Activated CD8-positive, alpha-beta T cell treated with anti-CD3 and anti-CD28 coated beads, Interleukin-2, amount 10 ng/mL, durations not matched to agents 7 days and 5 days (primary cell): ENCODE data around the gene SON. TPM values are rescaled to one million over a fixed set of nuclear protein-coding genes. Genes with fewer than 3 reads are reported as not detected.
"Not testable (repeated sequence)": the region's sequence is repeated elsewhere in the genome, so short reads cannot be mapped to it uniquely, and the experiment has no call there.

Experiments used
- ATAC-seq: fragments of 150-1000 bp; cut with Tn5 transposase; one replicate; pipeline ENCODE4 v1.10.0; 2021; ENCODE audit warnings: moderate library complexity
- CTCF ChIA-PET: fragments of 350-600 bp; sonication (Branson Sonifier 250); formaldehyde crosslinking; loops from one replicate; lab custom pipeline; 2021; ENCODE audit warnings: antibody characterized with exemption; lab: Charles Lee
- POLR2A ChIA-PET: fragments of 350-600 bp; sonication (Branson Sonifier 250); formaldehyde crosslinking; loops from one replicate; lab custom pipeline; 2021; ENCODE audit warnings: antibody characterized with exemption; lab: Charles Lee
- DNase-seq: peaks from one replicate; pipeline ENCODE4 v3.0.0-alpha.2; 2020
- H3K27ac Mint-ChIP-seq: one replicate; pipeline ENCODE4 v1.8.0; 2021; ENCODE audit warnings: mild to moderate bottlenecking, mixed read lengths
- H3K27me3 Mint-ChIP-seq: one replicate; pipeline ENCODE4 v1.8.0; 2021; ENCODE audit warnings: low read depth, mixed read lengths
- H3K36me3 Mint-ChIP-seq: one replicate; pipeline ENCODE4 v1.8.0; 2021; ENCODE audit warnings: low read depth, mixed read lengths
- H3K4me1 Mint-ChIP-seq: one replicate; pipeline ENCODE4 v1.8.0; 2021; ENCODE audit warnings: low read depth, mixed read lengths
- H3K4me3 Mint-ChIP-seq: one replicate; pipeline ENCODE4 v1.8.0; 2021; ENCODE audit warnings: mild to moderate bottlenecking, mixed read lengths
- H3K9me3 Mint-ChIP-seq: one replicate; pipeline ENCODE4 v1.8.0; 2022; ENCODE audit warnings: mixed read lengths; ENCODE audit not compliant: insufficient read depth
- total RNA-seq, 2 experiments: library from RNA; stranded (reverse); gene quantifications; one replicate each; pipeline ENCODE4 v1.2.3, GENCODE V29; 2021

Gene SON
- total RNA-seq, 2 experiments from 2014 or later = 284 to 285 TPM

DNA sequence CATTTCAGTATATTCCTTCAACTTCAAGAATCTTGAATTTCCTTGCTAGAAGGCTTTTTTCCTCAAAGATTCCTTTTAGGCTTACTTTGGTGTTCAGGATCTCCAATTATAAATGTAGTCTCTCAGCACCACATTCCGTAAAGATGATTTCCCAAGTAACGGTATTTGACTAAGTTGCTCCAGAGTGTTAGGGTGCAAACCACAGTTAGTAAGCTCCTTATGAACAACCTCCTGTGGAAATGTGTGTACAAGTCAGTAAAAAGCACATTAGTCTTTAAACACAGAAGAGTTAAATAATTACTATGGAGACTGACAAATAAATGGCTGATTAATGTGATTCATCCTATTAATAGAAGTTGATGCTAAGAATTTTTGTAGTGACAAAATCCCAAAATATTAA lies 35.4 kb downstream of the SON start:
- H3K27ac Mint-ChIP-seq = no peak overlapping the region
- ChIA-PET POLR2A (interaction anchor here (0.7 to 1.5 kb wide), 2 partner anchors 10 to 42 kb away, joined by 3 to 7 read pairs; partner anchors contain the start of gene DONSON), CTCF (interaction anchor here (2.4 kb wide), 1 partner anchor 28 kb away, joined by 6 read pairs; no protein-coding TSS in a partner anchor)

DNA sequence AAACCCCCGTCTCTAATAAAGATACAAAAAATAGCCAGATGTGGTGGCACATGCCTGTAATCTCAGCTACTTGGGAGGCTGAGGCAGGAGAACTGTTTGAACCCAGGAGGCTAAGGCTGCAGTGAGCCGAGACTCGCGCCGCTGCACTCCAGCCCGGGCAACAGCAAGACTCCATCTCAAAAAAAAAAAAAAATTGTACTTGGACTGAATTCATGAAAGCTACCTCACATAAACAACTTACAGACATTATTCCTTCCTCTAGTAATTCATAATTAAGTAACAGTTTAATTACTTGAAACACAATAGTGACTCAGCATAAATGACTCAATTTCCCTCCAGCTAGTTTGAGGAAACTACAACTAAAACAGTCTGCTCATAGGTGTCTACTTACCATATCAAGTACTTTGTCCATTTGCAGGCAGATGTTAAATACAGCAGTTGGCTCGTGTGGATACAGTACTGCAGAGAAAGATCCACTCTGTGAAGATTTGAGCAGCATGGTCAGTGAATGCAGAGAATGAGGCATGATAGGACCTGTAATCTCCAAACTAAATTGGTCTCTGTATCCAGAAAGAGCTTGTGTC lies 36.2 kb downstream of the SON start:
- Mint-ChIP-seq H3K4me1 (peaks cover 9% of the 10 kb centered on the region), H3K9me3 (no peaks in the 10 kb centered on the region), H3K27ac (peak overlapping the region; percentile 39), H3K36me3 (peaks cover 59% of the 10 kb centered on the region), H3K27me3 (no peaks in the 10 kb centered on the region), H3K4me3 (no peak overlapping the region)
- no peak for DNase-seq
- ChIA-PET POLR2A (interaction anchor here (1.2 kb wide), 1 partner anchor 28 kb away, joined by 4 read pairs; no protein-coding TSS in a partner anchor), CTCF (interaction anchor here (2.4 kb wide), 1 partner anchor 27 kb away, joined by 6 read pairs; no protein-coding TSS in a partner anchor)
- no peak for ATAC-seq

More for the DNA sequence above, 35.4 kb downstream of the SON start:
- no peak for ATAC-seq
- Mint-ChIP-seq H3K4me3 (no peak overlapping the region), H3K36me3 (peaks cover 64% of the 10 kb centered on the region), H3K4me1 (peaks cover 9% of the 10 kb centered on the region), H3K9me3 (no peaks in the 10 kb centered on the region), H3K27me3 (no peaks in the 10 kb centered on the region)
- no peak for DNase-seq

DNA sequence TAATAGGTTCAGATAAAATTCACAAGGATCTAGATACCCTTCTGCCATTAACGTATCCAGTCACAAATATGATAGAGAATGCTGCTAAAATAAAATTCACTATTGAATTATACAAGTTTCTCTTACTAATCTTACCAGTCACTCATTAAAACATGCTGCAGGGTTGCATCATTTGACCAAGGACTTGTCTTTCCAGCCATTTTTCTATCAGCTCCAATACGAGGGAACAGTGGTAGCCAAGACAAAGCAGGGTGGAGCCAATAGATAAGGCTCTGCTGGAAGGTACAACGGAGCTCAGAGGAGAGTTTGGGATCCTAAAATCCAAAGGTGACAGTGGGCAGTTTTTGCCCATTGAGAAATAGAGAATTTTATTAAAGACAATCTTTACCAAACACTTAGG lies 41.6 kb downstream of the SON start:
- ChIA-PET POLR2A (no interaction called here), CTCF (interaction anchor here (2.5 kb wide), 1 partner anchor 21 kb away, joined by 22 read pairs; no protein-coding TSS in a partner anchor)
- no peak overlapping the region for H3K27ac Mint-ChIP-seq
- no peak overlapping the region for H3K4me3 Mint-ChIP-seq
- no peaks in the 10 kb centered on the region for H3K27me3 Mint-ChIP-seq
- peaks cover 45% of the 10 kb centered on the region for H3K36me3 Mint-ChIP-seq
- no peaks in the 10 kb centered on the region for H3K9me3 Mint-ChIP-seq
- ATAC-seq = no peak
- peaks cover 24% of the 10 kb centered on the region for H3K4me1 Mint-ChIP-seq
- DNase-seq = no peak

DNA sequence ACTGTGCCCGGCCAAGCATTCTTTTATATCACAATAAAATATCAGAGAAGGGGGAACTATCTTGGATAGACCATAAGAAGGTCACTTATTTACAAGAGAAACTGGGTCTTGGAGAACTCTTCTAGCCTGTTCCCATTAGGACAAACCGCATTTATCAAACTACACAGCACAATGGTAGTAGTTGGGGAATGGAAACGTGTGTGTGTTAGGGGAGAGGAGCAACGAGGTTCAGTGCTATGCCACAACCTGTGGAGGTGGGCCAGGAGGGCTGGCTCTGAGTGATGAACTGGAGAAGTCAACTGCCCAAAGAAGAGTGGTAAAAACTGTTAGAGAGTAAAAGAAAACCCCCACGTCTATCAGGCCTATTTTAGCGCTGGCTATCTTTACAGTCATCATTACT lies 44.1 kb downstream of the SON start:
- Mint-ChIP-seq H3K27me3 (no peaks in the 10 kb centered on the region), H3K4me1 (peaks cover 26% of the 10 kb centered on the region), H3K9me3 (no peaks in the 10 kb centered on the region), H3K36me3 (peaks cover 37% of the 10 kb centered on the region), H3K27ac (no peak overlapping the region), H3K4me3 (peak overlapping the region; percentile 91)
- no peak for DNase-seq
- ChIA-PET CTCF (interaction anchor here (1.2 kb wide), 1 partner anchor 19 kb away, joined by 12 read pairs; no protein-coding TSS in a partner anchor), POLR2A (no interaction called here)
- ATAC-seq = no peak

DNA sequence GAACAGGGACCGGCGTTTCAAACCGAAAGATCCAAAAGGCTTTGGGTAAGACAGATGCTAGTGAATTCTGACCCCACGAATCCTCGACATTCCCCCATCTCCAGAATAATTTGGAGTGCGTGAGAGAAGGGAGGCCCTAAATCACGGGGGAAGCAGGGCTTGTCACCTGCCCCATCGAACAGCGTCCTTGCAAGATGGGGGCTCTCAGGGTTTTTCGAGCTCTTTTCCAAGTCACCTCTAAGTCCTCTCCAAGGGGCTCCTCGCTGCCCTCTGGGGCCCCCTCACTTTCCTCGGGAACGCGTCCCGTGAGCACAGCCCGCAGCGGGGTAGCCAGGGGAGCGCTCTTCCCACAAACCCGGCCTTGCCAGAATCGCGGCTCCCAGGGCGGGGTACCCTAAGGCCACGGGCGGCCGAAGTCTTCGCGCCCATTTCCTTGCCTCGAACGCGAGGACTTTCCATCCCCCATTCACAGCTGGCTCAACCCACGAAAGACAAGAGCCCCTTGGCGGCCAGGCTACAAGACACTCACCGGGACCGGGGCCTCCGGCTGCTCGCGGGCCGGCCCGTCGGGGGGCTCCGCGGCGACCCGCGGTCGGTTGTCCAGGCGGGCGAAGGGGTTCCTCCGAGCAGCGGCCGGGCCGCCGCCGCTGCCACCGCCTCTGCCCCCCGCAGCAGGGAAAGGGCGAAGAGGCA lies 45.1 kb downstream of the SON start:
- DNase-seq (peak; percentile 53), ATAC-seq (peak; percentile 18)
- H3K36me3 Mint-ChIP-seq = peaks cover 28% of the 10 kb centered on the region
- ChIA-PET CTCF (interaction anchor here (0.8 to 5.2 kb wide), 9 partner anchors 12 to 391 kb away, joined by 3 to 74 read pairs (median 3); partner anchors contain the start of genes GART and SON), POLR2A (interaction anchor here (0.9 to 2.5 kb wide), 11 partner anchors 9 to 108 kb away, joined by 3 to 13 read pairs (median 6); partner anchors contain the start of genes GART, SON and TMEM50B)
- peaks cover 26% of the 10 kb centered on the region for H3K4me1 Mint-ChIP-seq
- H3K4me3 Mint-ChIP-seq = peak overlapping the region; percentile 91
- no peaks in the 10 kb centered on the region for H3K9me3 Mint-ChIP-seq
- peak overlapping the region; percentile 87 for H3K27ac Mint-ChIP-seq
- no peaks in the 10 kb centered on the region for H3K27me3 Mint-ChIP-seq

DNA sequence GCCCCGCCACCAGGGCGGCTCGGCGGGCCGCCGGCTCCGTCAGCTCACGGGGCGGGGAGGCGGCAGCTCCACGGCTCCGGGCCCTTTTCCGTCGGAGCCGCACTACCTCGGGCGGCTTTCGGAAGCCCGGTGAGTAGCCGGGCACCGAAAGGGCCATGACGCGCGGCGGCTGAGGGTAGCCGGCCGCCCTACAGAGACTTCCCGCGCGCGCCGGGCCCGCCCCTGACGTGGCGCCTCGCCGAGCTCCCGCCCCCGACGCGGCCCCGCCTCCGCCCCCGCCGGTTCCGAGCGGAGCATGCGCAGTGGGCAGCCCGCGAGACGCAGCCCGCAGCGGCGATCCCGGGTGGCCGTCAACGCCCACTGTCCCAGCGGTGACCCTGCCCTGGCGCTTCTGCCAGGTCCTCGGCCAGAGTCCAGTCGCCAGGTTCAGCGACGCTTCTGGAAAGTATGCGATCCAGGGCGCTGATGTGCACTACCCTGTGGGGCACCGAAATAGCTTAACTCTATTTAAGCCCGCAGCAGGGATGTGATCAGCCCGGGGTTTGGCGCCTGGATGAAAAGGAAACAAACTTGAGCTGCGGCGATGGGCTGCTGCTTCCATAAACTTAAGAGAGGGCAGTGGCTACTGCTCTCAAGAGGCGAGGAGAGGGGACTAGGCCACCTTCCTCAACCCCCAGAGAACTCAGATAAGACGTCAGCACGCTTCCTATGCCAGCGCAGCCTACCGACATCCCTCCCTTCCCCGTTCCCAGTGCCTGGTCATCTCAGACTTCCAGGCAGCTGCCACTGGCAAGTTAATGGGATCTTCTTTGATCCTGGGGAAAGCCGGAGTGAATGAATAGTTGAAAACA lies 45.9 kb downstream of the SON start, which contains the start of gene DONSON:
DONSON (minus strand) TSS at position 200 of the 851 bp plus-strand sequence; CDS start at position 157, 43 bp downstream.
- ChIA-PET CTCF (interaction anchor here (0.8 to 5.2 kb wide), 11 partner anchors 11 to 392 kb away, joined by 3 to 74 read pairs (median 3); partner anchors contain the start of genes GART and SON), POLR2A (interaction anchor here (1.0 to 2.5 kb wide), 10 partner anchors 8 to 109 kb away, joined by 3 to 13 read pairs (median 6); partner anchors contain the start of genes GART, SON and TMEM50B)
- H3K4me1 Mint-ChIP-seq = peaks cover 26% of the 10 kb centered on the region
- H3K27me3 Mint-ChIP-seq = no peaks in the 10 kb centered on the region
- H3K36me3 Mint-ChIP-seq = peaks cover 30% of the 10 kb centered on the region
- peak within 1 kb of the TSS; percentile 89 for H3K27ac Mint-ChIP-seq
- ATAC-seq (peak; percentile 96), DNase-seq (peak; percentile 88)
- peak within 1 kb of the TSS; percentile 91 for H3K4me3 Mint-ChIP-seq
- no peaks in the 10 kb centered on the region for H3K9me3 Mint-ChIP-seq

DNA sequence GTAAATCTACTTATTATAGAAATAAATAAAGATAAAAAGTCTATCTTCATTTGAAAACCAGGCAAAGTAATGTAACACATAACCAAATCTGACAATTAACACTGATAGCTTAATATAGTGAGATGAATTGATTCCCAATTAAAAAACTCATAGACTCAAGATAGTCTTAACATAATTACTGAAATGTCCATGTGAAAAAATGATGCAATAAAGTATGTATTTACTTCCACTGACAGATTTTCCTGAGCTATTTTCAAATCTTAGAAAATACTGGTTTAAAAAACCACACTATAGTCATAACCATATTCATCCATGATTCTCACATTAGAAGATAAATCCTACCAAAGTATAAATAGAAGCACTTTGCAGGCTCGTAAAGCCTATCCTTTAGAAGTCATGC lies 55.2 kb downstream of the SON start:
- Mint-ChIP-seq H3K9me3 (no peaks in the 10 kb centered on the region), H3K4me1 (no peaks in the 10 kb centered on the region), H3K4me3 (no peak overlapping the region), H3K36me3 (peaks cover 29% of the 10 kb centered on the region), H3K27ac (no peak overlapping the region), H3K27me3 (no peaks in the 10 kb centered on the region)
- DNase-seq = no peak
- ATAC-seq = no peak
- ChIA-PET POLR2A (no interaction called here), CTCF (no interaction called here)

DNA sequence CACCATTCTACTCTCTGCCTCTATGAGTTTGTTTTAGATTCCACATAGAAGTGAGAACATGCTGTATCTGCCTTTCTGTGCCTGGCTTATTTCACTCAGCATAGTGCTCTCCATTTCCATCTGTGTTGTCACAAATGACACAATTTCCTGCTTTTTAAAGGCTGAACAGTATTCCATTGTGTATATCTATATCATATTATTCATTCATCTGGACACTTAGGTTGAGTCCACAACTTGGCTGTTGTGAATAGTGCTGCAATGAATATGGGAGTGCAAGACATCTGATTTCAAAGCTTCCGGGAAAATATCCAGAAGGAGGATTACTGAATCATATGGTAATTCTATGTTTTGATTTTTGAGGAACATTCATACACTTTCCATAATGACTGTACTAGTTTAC lies 65.7 kb downstream of the SON start:
- H3K9me3 Mint-ChIP-seq = no peaks in the 10 kb centered on the region
- ChIA-PET CTCF (no interaction called here), POLR2A (interaction anchor here (0.6 kb wide), 1 partner anchor 377 kb away, joined by 3 read pairs; no protein-coding TSS in a partner anchor)
- peaks cover 6% of the 10 kb centered on the region for H3K36me3 Mint-ChIP-seq
- H3K4me1 Mint-ChIP-seq = peaks cover 4% of the 10 kb centered on the region
- H3K27me3 Mint-ChIP-seq = no peaks in the 10 kb centered on the region
- ATAC-seq (no peak), DNase-seq (no peak)
- no peak overlapping the region for H3K27ac Mint-ChIP-seq
- no peak overlapping the region for H3K4me3 Mint-ChIP-seq

DNA sequence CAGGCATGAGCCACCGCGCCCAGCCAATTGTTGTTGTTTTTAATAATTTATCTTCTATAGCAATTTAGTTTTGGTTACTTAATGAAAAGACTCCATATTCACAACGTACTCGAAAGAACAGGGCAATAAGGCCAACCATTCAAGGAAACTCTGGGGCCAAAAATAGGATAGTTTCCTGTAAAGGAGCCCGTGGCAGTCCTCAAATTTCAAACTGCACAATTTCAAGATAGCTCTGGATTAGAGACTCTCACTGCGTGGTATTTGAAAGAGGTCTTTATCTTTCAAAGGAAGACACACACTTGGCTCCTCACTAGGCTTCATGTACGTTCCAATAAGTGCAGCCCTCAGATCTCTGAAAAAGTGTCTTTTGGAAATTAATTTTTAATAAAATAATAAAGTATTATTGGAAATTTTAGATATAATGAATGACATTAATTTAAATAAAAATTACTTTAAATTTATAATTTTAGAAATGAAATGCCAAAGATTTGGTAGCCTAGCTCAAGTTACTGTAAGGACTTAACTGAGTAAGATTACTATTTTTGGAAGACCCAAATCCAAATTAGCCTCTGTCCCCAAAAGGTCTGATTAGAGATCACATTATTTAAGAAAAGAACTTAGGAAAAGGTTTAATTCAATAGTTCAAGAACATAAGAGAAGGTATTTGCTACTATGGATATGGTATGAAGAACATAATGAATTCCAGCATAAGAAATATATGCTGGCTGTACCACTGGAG lies 68.3 kb downstream of the SON start:
- no peak for ATAC-seq
- POLR2A ChIA-PET = no interaction called here
- H3K27me3 Mint-ChIP-seq = no peaks in the 10 kb centered on the region
- no peaks in the 10 kb centered on the region for H3K4me1 Mint-ChIP-seq
- H3K27ac Mint-ChIP-seq = no peak overlapping the region
- H3K9me3 Mint-ChIP-seq = no peaks in the 10 kb centered on the region
- peaks cover 5% of the 10 kb centered on the region for H3K36me3 Mint-ChIP-seq
- H3K4me3 Mint-ChIP-seq = no peak overlapping the region
- CTCF ChIA-PET = no interaction called here
- no peak for DNase-seq

DNA sequence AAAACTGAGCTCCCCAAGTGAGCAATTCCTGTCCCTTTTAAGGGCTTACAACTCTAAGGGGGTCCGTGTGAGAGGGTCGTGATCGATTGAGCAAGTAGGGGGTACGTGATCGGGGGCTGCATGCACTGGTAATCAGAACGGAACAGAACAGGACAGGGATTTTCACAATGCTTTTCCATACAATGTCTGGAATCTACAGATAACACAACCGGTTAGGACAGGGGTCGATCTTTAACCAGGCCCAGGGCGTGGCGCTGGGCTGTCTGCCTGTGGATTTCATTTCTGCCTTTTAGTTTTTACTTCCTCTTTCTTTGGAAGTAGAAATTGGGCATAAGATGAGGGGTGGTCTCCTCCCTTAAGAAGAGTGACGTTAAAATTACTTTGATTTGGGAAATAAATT lies 74.7 kb downstream of the SON start:
- CTCF ChIA-PET = interaction anchor here (1.2 kb wide), 1 partner anchor 12 kb away, joined by 5 read pairs; no protein-coding TSS in a partner anchor
- POLR2A ChIA-PET, ATAC-seq, H3K4me3 Mint-ChIP-seq, H3K9me3 Mint-ChIP-seq, H3K27me3 Mint-ChIP-seq, DNase-seq, H3K27ac Mint-ChIP-seq, H3K4me1 Mint-ChIP-seq: not testable (repeated sequence)
- H3K36me3 Mint-ChIP-seq = peaks cover 20% of the 10 kb centered on the region
